Measurements from ENCODE around the gene THAP9. TPM values are rescaled to one million over a fixed set of nuclear protein-coding genes. Genes with fewer than 3 reads are reported as not detected.
"Not testable (repeated sequence)": the region's sequence is repeated elsewhere in the genome, so short reads cannot be mapped to it uniquely, and the experiment has no call there.

THAP9 gene
- total RNA-seq, 4 donors from 2014 or later: 2.2 to 8.4 (median 5.5) TPM

DNA sequence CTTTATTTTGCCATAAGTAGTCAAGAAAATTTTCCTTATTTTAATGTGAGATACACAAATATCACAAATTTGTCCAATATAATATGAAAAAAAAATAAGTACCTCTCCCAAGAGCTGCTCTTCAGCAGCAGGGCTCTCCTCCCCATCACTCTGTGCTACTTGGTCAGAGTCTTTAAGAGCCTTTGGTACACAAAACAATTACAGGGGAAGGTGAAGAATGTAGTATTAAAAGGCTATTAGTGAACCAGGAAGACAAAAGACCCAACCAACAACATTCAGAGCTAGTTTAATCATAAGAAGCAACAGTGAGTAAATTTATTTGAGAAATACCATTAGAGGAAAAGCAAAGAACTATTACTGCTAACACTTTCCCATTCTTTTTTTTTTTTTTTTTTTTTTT, 39.0 kb upstream of the THAP9 start:
- TF ChIP-seq, protein P1, sequence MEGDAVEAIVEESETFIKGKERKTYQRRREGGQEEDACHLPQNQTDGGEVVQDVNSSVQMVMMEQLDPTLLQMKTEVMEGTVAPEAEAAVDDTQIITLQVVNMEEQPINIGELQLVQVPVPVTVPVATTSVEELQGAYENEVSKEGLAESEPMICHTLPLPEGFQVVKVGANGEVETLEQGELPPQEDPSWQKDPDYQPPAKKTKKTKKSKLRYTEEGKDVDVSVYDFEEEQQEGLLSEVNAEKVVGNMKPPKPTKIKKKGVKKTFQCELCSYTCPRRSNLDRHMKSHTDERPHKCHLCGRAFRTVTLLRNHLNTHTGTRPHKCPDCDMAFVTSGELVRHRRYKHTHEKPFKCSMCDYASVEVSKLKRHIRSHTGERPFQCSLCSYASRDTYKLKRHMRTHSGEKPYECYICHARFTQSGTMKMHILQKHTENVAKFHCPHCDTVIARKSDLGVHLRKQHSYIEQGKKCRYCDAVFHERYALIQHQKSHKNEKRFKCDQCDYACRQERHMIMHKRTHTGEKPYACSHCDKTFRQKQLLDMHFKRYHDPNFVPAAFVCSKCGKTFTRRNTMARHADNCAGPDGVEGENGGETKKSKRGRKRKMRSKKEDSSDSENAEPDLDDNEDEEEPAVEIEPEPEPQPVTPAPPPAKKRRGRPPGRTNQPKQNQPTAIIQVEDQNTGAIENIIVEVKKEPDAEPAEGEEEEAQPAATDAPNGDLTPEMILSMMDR (IDR thresholded peaks at IDR 0.05): no peak
- TF ChIP-seq POLR2A (IDR thresholded peaks at IDR 0.05): no peak
- TF ChIP-seq EP300 (IDR thresholded peaks at IDR 0.05): no peak
- peaks cover 4 to 78% (median 5%) of the 10 kb centered on the region in 3 donors for H3K36me3 ChIP-seq

DNA sequence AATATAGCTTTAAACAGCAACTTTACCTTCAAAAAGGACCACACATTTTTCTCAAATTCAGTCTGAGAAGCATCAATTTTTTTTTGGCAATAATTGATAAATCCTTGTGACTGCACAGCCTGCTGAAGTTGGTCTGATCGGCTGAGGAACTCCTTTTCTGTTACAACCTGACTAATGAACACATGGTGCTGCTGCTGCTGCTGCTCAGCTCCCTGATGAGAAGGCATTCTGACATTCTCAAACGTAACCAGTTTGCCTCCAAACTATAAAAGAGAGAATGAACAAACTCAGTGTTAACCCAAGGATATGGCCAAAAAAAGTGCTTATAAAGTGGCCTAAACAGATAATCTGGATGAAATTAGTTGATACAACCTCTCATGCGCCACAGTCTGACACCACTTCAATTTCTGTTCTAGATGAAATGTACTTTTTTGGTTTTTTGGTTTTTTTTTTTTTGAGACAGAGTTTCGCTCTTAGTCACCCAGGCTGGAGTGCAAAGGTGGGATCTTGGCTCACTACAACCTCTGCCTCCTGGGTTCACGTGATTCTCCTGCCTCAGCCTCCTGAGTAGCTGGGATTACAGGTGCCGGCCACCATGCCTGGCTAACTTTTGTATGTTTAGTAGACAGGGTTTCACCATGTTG, 36.1 kb upstream of the THAP9 start:
- H3K27ac ChIP-seq: peak overlapping the region in 1 of 4 donors; percentile 73
- 82% methylated on average over 6 of the region's 6 CpGs for WGBS, 2 donors

More for the DNA sequence above, 39.0 kb upstream of the THAP9 start:
- H3K27ac ChIP-seq: no peak overlapping the region
- DNase-seq (ENCODE audit: low spot score in 2 of 2): no peak
- no peaks in the 10 kb centered on the region for H3K27me3 ChIP-seq
- no peak overlapping the region for H3K4me3 ChIP-seq
- peaks cover 0 to 7% (median 0%) of the 10 kb centered on the region in 4 donors for H3K4me1 ChIP-seq
- H3K9me3 ChIP-seq: no peaks in the 10 kb centered on the region

DNA sequence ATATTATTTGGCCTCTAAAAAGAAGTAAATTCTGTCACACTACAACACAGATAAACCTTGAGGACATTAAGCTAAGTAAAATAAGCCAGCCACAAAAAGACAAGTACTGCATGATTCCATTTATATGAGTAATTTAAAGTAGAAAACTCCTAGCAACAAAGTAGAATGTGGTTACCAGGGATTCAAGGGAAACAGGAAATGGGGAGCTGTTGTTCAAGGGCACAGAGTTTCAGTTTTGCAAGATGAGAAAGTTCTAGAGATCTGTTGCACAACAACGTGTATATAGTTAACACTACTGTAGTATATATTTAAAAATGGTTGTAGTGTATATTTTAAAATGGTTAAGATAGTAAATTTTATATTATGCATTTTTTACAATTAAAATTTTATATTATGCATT, 34.9 kb upstream of the THAP9 start:
- Histone ChIP-seq H3K27me3 (no peaks in the 10 kb centered on the region), H3K4me1 (peaks cover 0 to 7% (median 0%) of the 10 kb centered on the region in 4 donors), H3K9me3 (no peaks in the 10 kb centered on the region), H3K27ac (peak overlapping the region in 2 of 4 donors; percentile 51 to 73), H3K36me3 (peaks cover 3 to 83% (median 10%) of the 10 kb centered on the region in 3 donors), H3K4me3 (no peak overlapping the region)
- peak in 1 of 2 donors; percentile 34 for DNase-seq (ENCODE audit: low spot score in 2 of 2)
- TF ChIP-seq EP300 (IDR thresholded peaks at IDR 0.05) (peak in 1 of 2 donors; percentile 33), POLR2A (IDR thresholded peaks at IDR 0.05) (no peak)
- 35 to 49% methylated on average over 1 of the region's 1 CpG for WGBS, 2 donors

More for the DNA sequence above, 36.1 kb upstream of the THAP9 start:
- Histone ChIP-seq H3K36me3 (peaks cover 3 to 87% (median 6%) of the 10 kb centered on the region in 3 donors), H3K4me3 (no peak overlapping the region), H3K27me3 (no peaks in the 10 kb centered on the region), H3K4me1 (peaks cover 0 to 7% (median 0%) of the 10 kb centered on the region in 4 donors), H3K9me3 (no peaks in the 10 kb centered on the region)
- TF ChIP-seq POLR2A (IDR thresholded peaks at IDR 0.05) (no peak), EP300 (IDR thresholded peaks at IDR 0.05) (no peak)
- TF ChIP-seq, protein P1 (IDR thresholded peaks at IDR 0.05): no peak
- no peak for DNase-seq (ENCODE audit: low spot score in 2 of 2)

DNA sequence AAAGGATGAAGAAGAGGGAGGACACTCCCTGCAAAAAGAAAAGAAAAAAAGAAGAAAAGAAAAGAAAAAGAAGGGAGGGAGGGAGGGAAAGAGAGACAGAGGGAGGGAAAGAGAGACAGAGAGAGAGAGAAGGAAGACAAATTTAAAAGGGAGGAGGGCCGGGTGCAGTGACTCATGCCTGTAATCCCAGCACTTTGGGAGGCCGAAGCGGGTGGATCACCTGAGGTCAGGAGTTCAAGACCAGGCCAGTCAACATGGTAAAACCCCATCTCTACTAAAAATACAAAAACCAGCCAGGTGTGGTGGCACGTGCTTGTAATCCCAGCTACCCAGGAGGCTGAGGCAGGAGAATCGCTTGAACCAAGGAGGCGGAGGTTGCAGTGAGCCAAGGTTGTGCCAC, 34.5 kb upstream of the THAP9 start:
- peak overlapping the region in 3 of 4 donors; percentile 28 to 73 (median 51) for H3K27ac ChIP-seq
- not testable (repeated sequence) for H3K27me3 ChIP-seq; H3K4me3 ChIP-seq; DNase-seq (ENCODE audit: low spot score in 2 of 2); H3K4me1 ChIP-seq; H3K9me3 ChIP-seq
- 72 to 86% methylated on average over 6 of the region's 6 CpGs for WGBS, 2 donors
- peaks cover 3 to 86% (median 10%) of the 10 kb centered on the region in 3 donors for H3K36me3 ChIP-seq

DNA sequence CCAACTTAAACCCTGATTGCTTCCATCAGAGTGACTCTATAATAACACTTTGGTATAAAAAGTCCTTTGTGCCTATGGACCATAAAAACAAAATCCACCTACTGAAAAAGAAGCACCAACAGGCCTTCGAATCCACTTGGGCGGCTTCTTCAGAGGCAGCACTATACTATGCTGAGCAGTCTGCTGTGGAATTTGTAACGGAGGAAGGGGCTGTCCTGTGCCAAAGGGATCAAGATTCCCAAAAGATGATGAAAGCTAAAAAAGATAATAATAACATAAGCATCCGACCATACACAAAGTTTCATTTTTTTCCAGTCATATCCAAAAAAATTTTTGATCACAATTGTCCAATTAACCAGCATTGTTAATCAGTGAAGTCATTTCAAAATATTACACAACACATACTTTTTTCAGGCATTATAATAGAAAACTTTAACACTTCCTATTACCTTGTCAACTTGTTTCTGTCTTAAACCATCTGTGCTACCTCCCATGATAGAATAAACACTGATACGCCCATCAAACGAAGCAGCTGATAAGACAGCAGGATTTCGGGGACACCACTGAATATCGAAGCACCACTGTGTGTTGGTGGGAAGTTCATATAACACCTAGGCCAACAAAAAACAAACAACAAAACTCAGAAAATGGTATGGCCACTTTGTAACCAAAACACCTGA, 33.7 kb upstream of the THAP9 start:
- H3K27me3 ChIP-seq: no peaks in the 10 kb centered on the region
- peaks cover 0 to 7% (median 0%) of the 10 kb centered on the region in 4 donors for H3K4me1 ChIP-seq
- H3K9me3 ChIP-seq: no peaks in the 10 kb centered on the region
- TF ChIP-seq EP300 (IDR thresholded peaks at IDR 0.05): no peak
- no peak overlapping the region for H3K4me3 ChIP-seq
- H3K36me3 ChIP-seq: peaks cover 5 to 95% (median 10%) of the 10 kb centered on the region in 3 donors
- no peak overlapping the region for H3K27ac ChIP-seq
- 76 to 86% methylated on average over 8 of the region's 8 CpGs for WGBS, 2 donors
- DNase-seq (ENCODE audit: low spot score in 2 of 2): no peak

DNA sequence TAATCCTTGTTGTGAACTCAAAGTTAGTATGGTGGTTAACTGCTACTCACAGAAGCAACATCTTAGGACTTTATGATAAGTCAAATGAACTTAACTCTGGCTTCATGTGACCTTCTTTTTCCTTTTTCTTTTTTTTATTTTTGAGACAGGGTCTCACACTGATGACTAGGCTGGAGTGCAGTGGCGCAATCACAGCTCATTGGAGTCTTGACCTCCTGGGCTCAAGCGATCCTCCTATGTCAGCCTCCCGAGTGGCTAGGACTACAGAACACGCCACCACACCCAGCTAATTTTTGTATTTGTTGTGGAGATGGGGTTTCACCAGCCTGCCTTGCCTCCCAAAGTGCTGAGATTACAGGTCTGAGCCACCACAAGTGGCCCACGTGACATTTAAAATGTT, 32.0 kb upstream of the THAP9 start:
- TF ChIP-seq EP300 (IDR thresholded peaks at IDR 0.05): no peak
- TF ChIP-seq, protein P1 (IDR thresholded peaks at IDR 0.05): no peak
- TF ChIP-seq POLR2A (IDR thresholded peaks at IDR 0.05): no peak
- peaks cover 2 to 95% (median 5%) of the 10 kb centered on the region in 3 donors for H3K36me3 ChIP-seq
- WGBS, 2 donors: 96 to 97% methylated on average over 5 of the region's 5 CpGs
- H3K4me3 ChIP-seq: no peak overlapping the region
- no peaks in the 10 kb centered on the region for H3K9me3 ChIP-seq
- no peaks in the 10 kb centered on the region for H3K27me3 ChIP-seq
- peaks cover 0 to 7% (median 0%) of the 10 kb centered on the region in 4 donors for H3K4me1 ChIP-seq
- no peak overlapping the region for H3K27ac ChIP-seq
- no peak for DNase-seq (ENCODE audit: low spot score in 2 of 2)
